Natural killer cell (primary cell): ENCODE measurements around the gene MFSD11. TPM values are rescaled to one million over a fixed set of nuclear protein-coding genes. Genes with fewer than 3 reads are reported as not detected.
"Not testable (repeated sequence)": the region's sequence is repeated elsewhere in the genome, so short reads cannot be mapped to it uniquely, and the experiment has no call there.

Source experiments
- ATAC-seq, 3 donors: fragments of 150-1000 bp in 2 of 3; fragments of 200-7000 bp in 1 of 3; cut with Tn5 transposase; 1 replicate in 1 of 3; 2 replicates in 2 of 3; pipeline ENCODE4 v1.10.0; 2021; ENCODE audit warnings: mild to moderate bottlenecking in 2 of 3, moderate library complexity in 2 of 3
- DNase-seq, 2 donors: peaks; one replicate each; pipeline versions ENCODE4 v3.0.0 to v3.0.0-alpha.2; 2013 to 2021; ENCODE audit warnings: mixed read lengths in 1 of 2
- H3K27ac ChIP-seq: one replicate; pipeline ENCODE4 v1.5.1; 2013; ENCODE audit warnings: mild to moderate bottlenecking, low read length
- H3K27me3 ChIP-seq: one replicate; pipeline ENCODE4 v1.6.1; 2013; ENCODE audit warnings: low read length; ENCODE audit not compliant: control insufficient read depth, insufficient read depth
- H3K36me3 ChIP-seq: one replicate; pipeline ENCODE4 v1.6.1; 2013; ENCODE audit warnings: low read length; ENCODE audit not compliant: control insufficient read depth, insufficient read depth
- H3K4me1 ChIP-seq: one replicate; pipeline ENCODE4 v1.6.1; 2013; ENCODE audit warnings: low read length; ENCODE audit not compliant: control insufficient read depth, insufficient read depth
- H3K4me3 ChIP-seq: one replicate; pipeline ENCODE4 v1.5.1; 2013; ENCODE audit warnings: low read length
- H3K9me3 ChIP-seq: one replicate; pipeline ENCODE4 v1.6.1; 2013; ENCODE audit warnings: low read length; ENCODE audit not compliant: control insufficient read depth, insufficient read depth
- H3K27ac Mint-ChIP-seq, 2 donors: one replicate each; pipeline ENCODE4 v1.8.0; 2022; ENCODE audit warnings: mild to moderate bottlenecking in 2 of 2, mixed read lengths in 2 of 2, moderate library complexity in 1 of 2
- H3K27me3 Mint-ChIP-seq, 2 donors: one replicate each; pipeline ENCODE4 v1.8.0; 2022; ENCODE audit warnings: low read depth in 2 of 2, mixed read lengths in 2 of 2
- H3K36me3 Mint-ChIP-seq: one replicate; pipeline ENCODE4 v1.8.0; 2022; ENCODE audit warnings: mixed read lengths
- H3K4me1 Mint-ChIP-seq, 2 donors: one replicate each; pipeline ENCODE4 v1.8.0; 2022; ENCODE audit warnings: mixed read lengths in 2 of 2
- H3K4me3 Mint-ChIP-seq: one replicate; pipeline ENCODE4 v1.8.0; 2022; ENCODE audit warnings: mild to moderate bottlenecking, moderate library complexity, mixed read lengths
- H3K9me3 Mint-ChIP-seq, 2 donors: one replicate each; pipeline ENCODE4 v1.8.0; 2022; ENCODE audit warnings: mixed read lengths in 2 of 2
- CTCF ChIP-seq: fragments of 200-600 bp; IDR thresholded peaks from one replicate; pipeline ENCODE4 v1.8.0; 2022; ENCODE audit warnings: antibody characterized with exemption
- WGBS: methylation state at CpG from one replicate; pipeline ENCODE4 v1.1.7; 2013; ENCODE audit warnings: missing lambda C conversion rate; ENCODE audit not compliant: insufficient coverage; 5-methylcytosine and 5-hydroxymethylcytosine counted together
- intact Hi-C: fragments of 100-400 bp; cut with micrococcal nuclease; formaldehyde crosslinking; loops from one replicate; pipeline ENCODE4 v1.14.2; 2022
- total RNA-seq, 4 donors: library from RNA; stranded (reverse); fragments of 120-200 nt in 1 of 4; gene quantifications; one replicate each; pipeline versions ENCODE4 v1.2.3 to v1.2.4, GENCODE V29; 2013 to 2022

The MFSD11 gene
- total RNA-seq, 3 donors from 2014 or later (not counting 1 experiment from before 2014, with no cell fraction given) = 32.7 to 44.0 (median 33.9) TPM

- H3K27ac Mint-ChIP-seq = peak overlapping the region in 1 of 2 donors; percentile 53
- no peaks in the 10 kb centered on the region for H3K9me3 ChIP-seq
- H3K4me1 Mint-ChIP-seq = peaks cover 0 to 44% of the 10 kb centered on the region in 2 donors
- TF ChIP-seq CTCF = no peak
- 73% methylated on average over 25 of the region's 25 CpGs for WGBS
- H3K4me3 Mint-ChIP-seq = no peak overlapping the region
- H3K27me3 Mint-ChIP-seq = no peaks in the 10 kb centered on the region
- no peaks in the 10 kb centered on the region for H3K9me3 Mint-ChIP-seq
- peaks cover 25% of the 10 kb centered on the region for H3K4me1 ChIP-seq
- no peak for DNase-seq
- no peaks in the 10 kb centered on the region for H3K36me3 ChIP-seq
- no peak overlapping the region for H3K4me3 ChIP-seq
- H3K27me3 ChIP-seq = no peaks in the 10 kb centered on the region
- no peaks in the 10 kb centered on the region for H3K36me3 Mint-ChIP-seq
- intact Hi-C loops = no loop called here
- H3K27ac ChIP-seq = no peak overlapping the region
- no peak for ATAC-seq
Measured at GRCh38 chr17:76696763-76697701, 40.9 kb upstream of the MFSD11 start.

GRCh38 chr17:76697702-76698465 is 40.0 kb upstream of the MFSD11 start:
- ATAC-seq (no peak), DNase-seq (no peak)
- WGBS = 91% methylated on average over 17 of the region's 17 CpGs
- Mint-ChIP-seq H3K36me3 (no peaks in the 10 kb centered on the region), H3K27ac (no peak overlapping the region), H3K4me3 (no peak overlapping the region), H3K27me3 (no peaks in the 10 kb centered on the region), H3K9me3 (no peaks in the 10 kb centered on the region), H3K4me1 (peaks cover 0 to 45% of the 10 kb centered on the region in 2 donors)
- H3K36me3 ChIP-seq = no peaks in the 10 kb centered on the region
- H3K27me3 ChIP-seq = no peaks in the 10 kb centered on the region
- H3K4me1 ChIP-seq = peaks cover 25% of the 10 kb centered on the region
- H3K27ac ChIP-seq = no peak overlapping the region
- TF ChIP-seq CTCF = no peak
- H3K9me3 ChIP-seq = no peaks in the 10 kb centered on the region
- intact Hi-C loops = no loop called here
- no peak overlapping the region for H3K4me3 ChIP-seq

GRCh38 chr17:76698466-76698977 is 39.4 kb upstream of the MFSD11 start:
- H3K9me3 Mint-ChIP-seq, H3K36me3 ChIP-seq, DNase-seq, H3K27ac Mint-ChIP-seq, H3K27me3 Mint-ChIP-seq, H3K27me3 ChIP-seq, H3K36me3 Mint-ChIP-seq, H3K9me3 ChIP-seq, intact Hi-C loops, H3K4me3 Mint-ChIP-seq, H3K27ac ChIP-seq, H3K4me3 ChIP-seq, ATAC-seq: not testable (repeated sequence)
- WGBS = 95% methylated on average over 7 of the region's 7 CpGs
- H3K4me1 ChIP-seq = peaks cover 25% of the 10 kb centered on the region
- H3K4me1 Mint-ChIP-seq = peaks cover 0 to 45% of the 10 kb centered on the region in 2 donors

GRCh38 chr17:76700270-76700616 is 37.7 kb upstream of the MFSD11 start:
- H3K36me3 Mint-ChIP-seq = no peaks in the 10 kb centered on the region
- Histone ChIP-seq H3K4me3 (no peak overlapping the region), H3K27ac (peak overlapping the region; percentile 65), H3K27me3 (no peaks in the 10 kb centered on the region), H3K9me3 (no peaks in the 10 kb centered on the region), H3K36me3 (no peaks in the 10 kb centered on the region), H3K4me1 (peaks cover 25% of the 10 kb centered on the region)
- no peak for DNase-seq
- H3K4me3 Mint-ChIP-seq = no peak overlapping the region
- peak; percentile 28 to 32 (median 31) for ATAC-seq
- intact Hi-C loops = no loop called here
- H3K4me1 Mint-ChIP-seq = peaks cover 0 to 45% of the 10 kb centered on the region in 2 donors
- H3K9me3 Mint-ChIP-seq = no peaks in the 10 kb centered on the region
- no peaks in the 10 kb centered on the region for H3K27me3 Mint-ChIP-seq
- no peak for TF ChIP-seq CTCF
- H3K27ac Mint-ChIP-seq = peak overlapping the region in 1 of 2 donors; percentile 79
- 87% methylated on average over 8 of the region's 8 CpGs for WGBS
